H1 (cell line): ENCODE data around the gene RPL32. TPM values are rescaled to one million over a fixed set of nuclear protein-coding genes. Genes with fewer than 3 reads are reported as not detected.

ENCODE experiments used
- CTCF ChIA-PET: fragments of 300-600 bp; sonication (Branson Sonifier 250); formaldehyde crosslinking; loops from one replicate; lab custom pipeline; 2021; ENCODE audit not compliant: partially characterized antibody; lab: Charles Lee
- POLR2A ChIA-PET: fragments of 300-600 bp; sonication (Branson Sonifier 250); formaldehyde crosslinking; loops from one replicate; lab custom pipeline; 2021; ENCODE audit warnings: inconsistent platforms; ENCODE audit not compliant: partially characterized antibody; lab: Charles Lee
- DNase-seq, 2 experiments: peaks; one replicate each; pipeline versions ENCODE4 v3.0.0 to v3.0.0-alpha.2; 2010 to 2022; ENCODE audit warnings: low spot score in 2 of 2, low read depth in 1 of 2, mixed read lengths in 1 of 2
- FAIRE-seq: peaks from 2 replicates; lab custom pipeline; 2011; peaks lifted over from hg19 to GRCh38; lab: Jason Lieb, UNC
- H2AFZ ChIP-seq: 2 replicates; pipeline ENCODE4 v1.8.1; 2012; ENCODE audit warnings: low read length, inconsistent platforms
- H2AK5ac ChIP-seq: 2 replicates; pipeline ENCODE4 v1.6.1; 2013; ENCODE audit warnings: low read depth, low read length
- H2BK120ac ChIP-seq: replicated peaks from 2 replicates; pipeline ENCODE3; 2013; ENCODE audit warnings: low read depth, low read length, inconsistent platforms
- H2BK12ac ChIP-seq: 2 replicates; pipeline ENCODE4 v1.6.1; 2013; ENCODE audit warnings: low read depth, low read length
- H2BK15ac ChIP-seq: 2 replicates; pipeline ENCODE4 v1.6.1; 2013; ENCODE audit warnings: low read length
- H2BK20ac ChIP-seq: 2 replicates; pipeline ENCODE4 v1.6.1; 2013; ENCODE audit warnings: low read length
- H2BK5ac ChIP-seq: 2 replicates; pipeline ENCODE4 v1.6.1; 2013; ENCODE audit warnings: low read depth, low read length
- H3K14ac ChIP-seq: 2 replicates; pipeline ENCODE4 v1.6.1; 2013; ENCODE audit warnings: inconsistent platforms; ENCODE audit not compliant: insufficient read length
- H3K18ac ChIP-seq: 2 replicates; pipeline ENCODE4 v1.6.1; 2013; ENCODE audit warnings: low read length; ENCODE audit errors: extremely low read depth
- H3K23ac ChIP-seq: 2 replicates; pipeline ENCODE4 v1.6.1; 2013; ENCODE audit warnings: inconsistent platforms; ENCODE audit not compliant: insufficient read length
- H3K23me2 ChIP-seq: 2 replicates; pipeline ENCODE4 v1.6.1; 2013; ENCODE audit warnings: low read depth, low read length
- H3K27ac ChIP-seq: 2 replicates; pipeline ENCODE4 v1.6.1; 2011; ENCODE audit warnings: low read depth, low read length, inconsistent platforms
- H3K27me3 ChIP-seq, 4 experiments: replicated peaks in 1 of 4; 1 replicate in 1 of 4; 2 replicates in 3 of 4; pipeline versions ENCODE4 v1.6.1 to v1.8.1; 2011 to 2013; ENCODE audit warnings: low read length in 3 of 4, mild to moderate bottlenecking in 3 of 4, inconsistent platforms in 2 of 4, mixed read lengths in 2 of 4, moderate library complexity in 1 of 4; ENCODE audit not compliant: control insufficient read depth in 3 of 4, insufficient read depth in 3 of 4; ENCODE audit errors: extremely low read depth in 1 of 4
- H3K36me3 ChIP-seq, 4 experiments: 2 replicates each; pipeline versions ENCODE4 v1.6.1 to v1.8.1; 2011 to 2013; ENCODE audit warnings: mild to moderate bottlenecking in 4 of 4, low read length in 3 of 4, moderate library complexity in 2 of 4, control low read depth in 1 of 4, inconsistent platforms in 1 of 4; ENCODE audit not compliant: insufficient read depth in 4 of 4, control insufficient read depth in 2 of 4
- H3K4ac ChIP-seq: replicated peaks from 2 replicates; pipeline ENCODE3; 2013; ENCODE audit warnings: low read length, low read depth, mixed read lengths, inconsistent platforms; ENCODE audit not compliant: insufficient read length
- H3K4me1 ChIP-seq, 4 experiments: replicated peaks in 1 of 4; 1 replicate in 1 of 4; 2 replicates in 3 of 4; pipeline versions ENCODE4 v1.6.1 to v1.8.1; 2011 to 2013; ENCODE audit warnings: low read length in 3 of 4, inconsistent platforms in 2 of 4, mixed read lengths in 1 of 4; ENCODE audit not compliant: insufficient read depth in 4 of 4, control insufficient read depth in 3 of 4
- H3K4me2 ChIP-seq, 2 experiments: 2 replicates each; pipeline versions ENCODE4 v1.6.1 to v1.8.1; 2011 to 2013; ENCODE audit warnings: low read depth in 2 of 2, low read length in 2 of 2, control low read depth in 1 of 2, inconsistent platforms in 1 of 2, mild to moderate bottlenecking in 1 of 2; ENCODE audit not compliant: insufficient read depth in 1 of 2
- H3K4me3 ChIP-seq, 4 experiments: fragments of 200-600, 300-600 bp in 1 of 4; sonication (generic), shearing (Covaris generic), sonication (Bioruptor Twin) in 1 of 4; 2 replicates each; pipeline versions ENCODE4 v1.5.1 to v1.8.1; 2011 to 2016; ENCODE audit warnings: low read length in 4 of 4, low read depth in 3 of 4, control low read depth in 2 of 4, inconsistent platforms in 2 of 4, mild to moderate bottlenecking in 2 of 4, mixed read lengths in 1 of 4, moderate library complexity in 1 of 4; ENCODE audit not compliant: insufficient read depth in 2 of 4; ENCODE audit errors: extremely low read depth in 1 of 4
- H3K56ac ChIP-seq: replicated peaks from 2 replicates; pipeline ENCODE3; 2013; ENCODE audit warnings: low read depth, mild to moderate bottlenecking, mixed read lengths, low read length, inconsistent platforms; ENCODE audit not compliant: insufficient read length
- H3K79me1 ChIP-seq: 2 replicates; pipeline ENCODE4 v1.6.1; 2013; ENCODE audit warnings: low read depth, low read length, control low read depth
- H3K79me2 ChIP-seq, 2 experiments: 2 replicates each; pipeline versions ENCODE4 v1.6.1 to v1.8.1; 2012 to 2013; ENCODE audit warnings: low read length in 2 of 2, mild to moderate bottlenecking in 2 of 2, inconsistent platforms in 1 of 2; ENCODE audit not compliant: insufficient read depth in 2 of 2, control insufficient read depth in 1 of 2
- H3K9ac ChIP-seq, 4 experiments: replicated peaks in 1 of 4; 1 replicate in 1 of 4; 2 replicates in 3 of 4; pipeline versions ENCODE4 v1.6.1 to v1.8.1; 2011 to 2013; ENCODE audit warnings: low read depth in 3 of 4, low read length in 3 of 4, control low read depth in 2 of 4, mild to moderate bottlenecking in 2 of 4, moderate library complexity in 2 of 4, inconsistent platforms in 1 of 4; ENCODE audit errors: extremely low read depth in 1 of 4
- H3K9me3 ChIP-seq, 2 experiments: 2 replicates each; pipeline versions ENCODE4 v1.6.1 to v1.8.1; 2012 to 2013; ENCODE audit warnings: mild to moderate bottlenecking in 2 of 2, moderate library complexity in 2 of 2, control low read depth in 1 of 2, inconsistent platforms in 1 of 2, low read depth in 1 of 2, low read length in 1 of 2, mixed read lengths in 1 of 2; ENCODE audit not compliant: insufficient read depth in 2 of 2
- H4K20me1 ChIP-seq, 2 experiments: replicated peaks in 1 of 2; 2 replicates each; pipeline versions ENCODE3 to v1.8.1; 2011 to 2013; ENCODE audit warnings: inconsistent platforms in 2 of 2, low read length in 2 of 2, mild to moderate bottlenecking in 1 of 2; ENCODE audit not compliant: insufficient read depth in 2 of 2, control insufficient read depth in 1 of 2
- H4K5ac ChIP-seq: 2 replicates; pipeline ENCODE4 v1.6.1; 2013; ENCODE audit warnings: low read length, low read depth, mixed read lengths, inconsistent platforms; ENCODE audit not compliant: insufficient read length
- H4K8ac ChIP-seq: 2 replicates; pipeline ENCODE4 v1.8.0; 2013; ENCODE audit warnings: mild to moderate bottlenecking, moderate library complexity, low read length, inconsistent platforms; ENCODE audit not compliant: insufficient read depth; ENCODE audit errors: extremely low read depth
- H4K91ac ChIP-seq: replicated peaks from 2 replicates; pipeline ENCODE3; 2013; ENCODE audit warnings: low read length, mixed read lengths, inconsistent platforms; ENCODE audit not compliant: insufficient read length
- BACH1 ChIP-seq: IDR thresholded peaks from 2 replicates; pipeline ENCODE4 v1.6.1; 2012; ENCODE audit warnings: low read length, improper control_type of control experiment
- CEBPB ChIP-seq: IDR thresholded peaks from 2 replicates; pipeline ENCODE4 v1.6.1; 2012; ENCODE audit warnings: low read depth, low read length
- WGBS, 2 experiments: shearing (Covaris generic) in 1 of 2; methylation state at CpG; one replicate each; pipeline versions ENCODE4 v1.1.6 to v1.1.7; 2013 to 2015; ENCODE audit warnings: low lambda C conversion rate in 2 of 2, mixed read lengths in 2 of 2, inconsistent platforms in 1 of 2, low coverage in 1 of 2, missing lambda C conversion rate in 1 of 2; ENCODE audit not compliant: insufficient replicate concordance in 2 of 2, insufficient coverage in 1 of 2, insufficient read length in 1 of 2; ENCODE audit errors: extremely low coverage in 1 of 2, missing lambda C conversion rate in 1 of 2; 5-methylcytosine and 5-hydroxymethylcytosine counted together
- polyA plus RNA-seq, 7 experiments: library from polyadenylated mRNA; depleted of rRNA in 3 of 7; stranded (reverse) in 5 of 7; unstranded in 2 of 7; fragments of >200 nt in 5 of 7; fragments of 200-250 nt in 2 of 7; gene quantifications; 1 replicate in 5 of 7; 2 replicates in 1 of 7; 4 replicates in 1 of 7; pipeline versions ENCODE4 v1.2.1 to v1.2.3, GENCODE V29; 2011 to 2013; ENCODE audit warnings: missing spikeins in 2 of 7, mixed read lengths in 2 of 7
- total RNA-seq: library from RNA; stranded (reverse); fragmentation: NEBNext Ultra II Directional; extraction: Animal tissue kit (Norgen Biotek cat#: 25700); gene quantifications from 2 replicates; pipeline ENCODE4 v1.2.1, GENCODE V29; 2021

Gene RPL32
- total and polyA plus RNA-seq, 2 of the 8 experiments (the other 6 are each of a cell fraction or from before 2014, with no cell fraction given) = 1,443 to 2,043 TPM

GRCh38 chr3:12854565-12854964, 13.2 kb upstream of the RPL32 start:
- no peak overlapping the region for H3K18ac ChIP-seq
- POLR2A ChIA-PET = interaction anchor here (1.1 to 22.9 kb wide), 3 partner anchors 9 to 17 kb away, joined by 3 to 314 read pairs (median 3); partner anchors contain the start of gene RPL32
- no peak overlapping the region for H3K27ac ChIP-seq
- CTCF ChIA-PET = interaction anchor here (0.9 to 4.6 kb wide), 5 partner anchors 12 to 39 kb away, joined by 3 to 23 read pairs (median 4); partner anchors contain the start of gene RPL32
- no peak overlapping the region for H4K8ac ChIP-seq
- H3K79me2 ChIP-seq = no peaks in the 10 kb centered on the region
- H3K4me3 ChIP-seq = no peak overlapping the region
- H4K5ac ChIP-seq = no peak overlapping the region
- no peak overlapping the region for H2AFZ ChIP-seq
- no peak overlapping the region for H3K14ac ChIP-seq
- H3K23ac ChIP-seq = no peak overlapping the region
- no peak for FAIRE-seq
- peaks cover 0 to 5% of the 10 kb centered on the region in 2 experiments; a peak in 2 of 4 replicates for H3K9me3 ChIP-seq
- no peak overlapping the region for H3K4me2 ChIP-seq
- 94% methylated on average over 4 of the region's 4 CpGs; no CpG with 5 or more reads in 1 of the 2 experiments for WGBS, 2 experiments
- H2AK5ac ChIP-seq = no peak overlapping the region
- no peaks in the 10 kb centered on the region for H3K23me2 ChIP-seq
- DNase-seq = no peak
- H3K56ac ChIP-seq = no peak overlapping the region
- H3K27me3 ChIP-seq = peaks cover 0 to 4% (median 0%) of the 10 kb centered on the region in 4 experiments; a peak in 2 of 7 replicates
- H2BK12ac ChIP-seq = no peak overlapping the region
- H2BK20ac ChIP-seq = no peak overlapping the region
- no peak overlapping the region for H3K9ac ChIP-seq
- H3K4ac ChIP-seq = no peak overlapping the region
- H2BK15ac ChIP-seq = no peak overlapping the region
- H3K79me1 ChIP-seq = no peaks in the 10 kb centered on the region
- H3K4me1 ChIP-seq = peaks cover 0 to 3% (median 0%) of the 10 kb centered on the region in 4 experiments; a peak in 2 of 7 replicates
- no peak overlapping the region for H2BK5ac ChIP-seq
- no peaks in the 10 kb centered on the region for H4K20me1 ChIP-seq
- H4K91ac ChIP-seq = no peak overlapping the region
- H3K36me3 ChIP-seq = no peaks in the 10 kb centered on the region
- no peak overlapping the region for H2BK120ac ChIP-seq
- TF ChIP-seq BACH1 (no peak), CEBPB (no peak)
- TF ChIP-seq, all 59 proteins: peak for 0
